OCI-LY3 (cell line): ENCODE data around the gene HCRT.

Source experiments
- EZH2phosphoT487 ChIP-seq: fragments of 200-600 bp; shearing (Covaris generic); IDR thresholded peaks from 2 replicates; pipeline ENCODE4 v1.6.1; 2018; ENCODE audit warnings: antibody characterized with exemption, mixed run types, low read depth
- TF ChIP-seq, protein P1 (sequence below): fragments of 200-600, 300-600 bp; sonication (generic); IDR thresholded peaks from 2 replicates; pipeline ENCODE4 v1.5.1; 2014; ENCODE audit warnings: antibody characterized with exemption, low read length, low read depth

DNA sequence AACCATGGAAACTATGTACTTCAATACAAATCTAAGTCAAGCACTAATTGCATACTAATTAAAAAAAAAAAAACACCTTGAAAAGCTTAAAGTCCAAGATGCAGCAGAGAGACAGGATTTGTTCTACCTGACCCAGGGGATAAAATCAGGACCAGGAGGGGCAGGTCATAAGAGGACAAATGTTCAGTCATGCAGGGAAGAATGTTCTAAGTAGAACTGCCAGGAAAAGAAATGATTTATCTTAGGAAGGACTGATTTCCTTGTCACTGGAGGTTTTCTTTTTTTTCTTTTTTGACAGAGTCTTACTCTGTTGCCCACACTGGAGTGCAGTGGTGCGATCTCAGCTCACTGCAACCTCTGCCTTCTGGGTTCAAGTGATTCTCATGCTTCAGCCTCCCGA, 18.1 kb upstream of the HCRT start:
- TF ChIP-seq EZH2phosphoT487: no peak
- TF ChIP-seq, protein P1, sequence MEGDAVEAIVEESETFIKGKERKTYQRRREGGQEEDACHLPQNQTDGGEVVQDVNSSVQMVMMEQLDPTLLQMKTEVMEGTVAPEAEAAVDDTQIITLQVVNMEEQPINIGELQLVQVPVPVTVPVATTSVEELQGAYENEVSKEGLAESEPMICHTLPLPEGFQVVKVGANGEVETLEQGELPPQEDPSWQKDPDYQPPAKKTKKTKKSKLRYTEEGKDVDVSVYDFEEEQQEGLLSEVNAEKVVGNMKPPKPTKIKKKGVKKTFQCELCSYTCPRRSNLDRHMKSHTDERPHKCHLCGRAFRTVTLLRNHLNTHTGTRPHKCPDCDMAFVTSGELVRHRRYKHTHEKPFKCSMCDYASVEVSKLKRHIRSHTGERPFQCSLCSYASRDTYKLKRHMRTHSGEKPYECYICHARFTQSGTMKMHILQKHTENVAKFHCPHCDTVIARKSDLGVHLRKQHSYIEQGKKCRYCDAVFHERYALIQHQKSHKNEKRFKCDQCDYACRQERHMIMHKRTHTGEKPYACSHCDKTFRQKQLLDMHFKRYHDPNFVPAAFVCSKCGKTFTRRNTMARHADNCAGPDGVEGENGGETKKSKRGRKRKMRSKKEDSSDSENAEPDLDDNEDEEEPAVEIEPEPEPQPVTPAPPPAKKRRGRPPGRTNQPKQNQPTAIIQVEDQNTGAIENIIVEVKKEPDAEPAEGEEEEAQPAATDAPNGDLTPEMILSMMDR: no peak
